AG09319 (cell line): Measurements from ENCODE around the gene S100A9.

Source experiments
- DNase-seq: peaks from one replicate; pipeline ENCODE4 v3.0.0-alpha.2; 2010; ENCODE audit warnings: low read depth; ENCODE audit errors: extremely low read depth
- CTCF ChIP-seq: IDR thresholded peaks from 2 replicates; pipeline ENCODE4 v1.5.1; 2011; ENCODE audit warnings: low read depth, mild to moderate bottlenecking, inconsistent platforms, low read length, moderate library complexity

The S100A9 gene

GRCh38 chr1:153322568-153322967, 35.1 kb upstream of the S100A9 start:
- no peak for TF ChIP-seq CTCF
- no peak for DNase-seq

- no peak for DNase-seq
- no peak for TF ChIP-seq CTCF
Observed at GRCh38 chr1:153324912-153325311, 32.7 kb upstream of the S100A9 start.

- TF ChIP-seq CTCF: no peak
Observed at GRCh38 chr1:153333902-153334301, 23.8 kb upstream of the S100A9 start.

GRCh38 chr1:153336650-153337049, 21.0 kb upstream of the S100A9 start:
- TF ChIP-seq CTCF: no peak
- no peak for DNase-seq

More at GRCh38 chr1:153333902-153334301, 23.8 kb upstream of the S100A9 start:
- DNase-seq: no peak

- TF ChIP-seq CTCF: no peak
- no peak for DNase-seq
Observed at GRCh38 chr1:153337980-153338853, 19.4 kb upstream of the S100A9 start.

GRCh38 chr1:153339802-153340201, 17.9 kb upstream of the S100A9 start:
- no peak for TF ChIP-seq CTCF
- DNase-seq: no peak

- TF ChIP-seq CTCF: no peak
- no peak for DNase-seq
Observed at GRCh38 chr1:153340356-153340755, 17.3 kb upstream of the S100A9 start.
